GM12875 (cell line): ENCODE results near the gene TBCD.

Experiments
- H3K4me3 ChIP-seq: one replicate; pipeline ENCODE4 v1.5.1; 2011; ENCODE audit warnings: low read depth, low read length, control low read depth
- CTCF ChIP-seq: IDR thresholded peaks from 2 replicates; pipeline ENCODE4 v1.5.1; 2011; ENCODE audit warnings: low read depth, mild to moderate bottlenecking, control low read depth, inconsistent platforms, low read length, moderate library complexity, borderline replicate concordance; ENCODE audit not compliant: insufficient read depth

TBCD gene

GRCh38 chr17:82893779-82894178 lies 141.9 kb downstream of the TBCD start:
- H3K4me3 ChIP-seq, result no peak overlapping the region
- no peak for TF ChIP-seq CTCF

- TF ChIP-seq CTCF, result no peak
- no peak overlapping the region for H3K4me3 ChIP-seq
Observed at GRCh38 chr17:82894389-82894788, 142.5 kb downstream of the TBCD start.

GRCh38 chr17:82895087-82895486 lies 143.2 kb downstream of the TBCD start:
- no peak for TF ChIP-seq CTCF
- H3K4me3 ChIP-seq, result no peak overlapping the region

- no peak overlapping the region for H3K4me3 ChIP-seq
- no peak for TF ChIP-seq CTCF
Observed at GRCh38 chr17:82896071-82897000, 144.5 kb downstream of the TBCD start.

GRCh38 chr17:82897514-82898249 lies 145.8 kb downstream of the TBCD start:
- no peak for TF ChIP-seq CTCF
- no peak overlapping the region for H3K4me3 ChIP-seq

GRCh38 chr17:82898976-82899514 lies 147.2 kb downstream of the TBCD start:
- no peak for TF ChIP-seq CTCF
- no peak overlapping the region for H3K4me3 ChIP-seq
